Measurements from ENCODE around the gene SLC47A2.

SLC47A2 gene

GRCh38 chr17:19747159-19747719 lies 30.9 kb upstream of the SLC47A2 start:
- DNase-seq: no peak

DNA sequence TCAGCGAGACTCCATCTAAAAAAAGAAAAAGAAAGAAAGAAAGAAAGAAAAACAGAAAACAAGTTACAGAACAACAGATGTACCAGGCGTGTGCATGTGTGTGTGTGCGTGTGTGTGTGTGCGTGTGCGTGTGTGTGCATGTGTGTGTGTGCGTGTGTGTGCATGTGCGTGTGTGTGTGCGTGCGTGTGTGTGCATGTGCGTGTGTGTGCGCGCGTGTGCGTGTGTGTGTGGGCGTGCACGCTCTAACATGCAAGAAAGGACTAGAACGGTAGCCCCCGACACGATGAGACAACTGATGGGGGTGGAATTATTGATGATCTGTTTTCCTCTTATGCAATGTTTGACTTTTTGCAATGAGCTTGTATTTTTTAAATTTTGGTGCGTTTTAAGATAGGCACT lies 30.1 kb upstream of the SLC47A2 start:
- no peak for DNase-seq

DNA sequence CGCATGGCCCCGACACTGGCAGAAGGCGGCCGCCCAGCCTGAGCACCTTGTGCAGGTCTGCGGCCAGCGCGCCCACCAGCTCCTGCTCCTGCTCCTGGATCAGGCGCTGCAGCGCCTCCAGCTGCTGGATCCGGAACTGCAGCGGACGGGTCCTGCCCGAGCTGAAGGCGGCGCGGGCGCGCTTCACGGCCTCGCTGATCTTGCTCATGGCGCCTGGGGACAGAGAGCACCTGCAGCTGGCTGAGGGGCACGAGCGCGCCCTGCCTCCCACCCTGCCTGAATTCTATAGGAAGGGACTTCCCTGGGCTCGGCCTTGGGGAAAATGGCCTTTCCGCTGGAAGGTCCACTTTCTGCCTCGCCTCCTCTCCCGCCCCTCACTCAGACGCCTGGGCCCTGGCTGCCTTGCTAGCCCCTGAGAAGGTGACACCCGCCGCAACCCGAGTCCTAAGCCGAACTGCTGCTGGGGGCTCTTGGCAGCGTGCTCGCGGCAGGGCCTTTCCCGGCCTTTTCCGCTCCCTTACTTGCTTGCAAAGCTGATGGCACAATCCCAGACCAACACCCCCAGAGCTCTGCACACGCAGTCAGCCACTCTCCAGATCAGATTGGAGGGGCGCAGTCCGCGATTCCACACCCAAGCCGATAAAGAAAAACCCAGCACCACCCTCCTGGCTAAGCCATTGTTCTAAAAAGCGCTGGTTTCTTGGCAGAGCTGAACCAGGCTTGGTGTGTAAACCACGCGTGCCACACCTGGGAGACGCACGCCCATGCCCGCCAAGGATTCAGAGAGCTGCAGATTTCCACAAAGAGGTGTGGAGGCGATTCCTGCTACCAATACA lies 28.8 kb upstream of the SLC47A2 start:
- peak; percentile 86 for DNase-seq

GRCh38 chr17:19744492-19744891 lies 28.1 kb upstream of the SLC47A2 start:
- DNase-seq: no peak

DNA sequence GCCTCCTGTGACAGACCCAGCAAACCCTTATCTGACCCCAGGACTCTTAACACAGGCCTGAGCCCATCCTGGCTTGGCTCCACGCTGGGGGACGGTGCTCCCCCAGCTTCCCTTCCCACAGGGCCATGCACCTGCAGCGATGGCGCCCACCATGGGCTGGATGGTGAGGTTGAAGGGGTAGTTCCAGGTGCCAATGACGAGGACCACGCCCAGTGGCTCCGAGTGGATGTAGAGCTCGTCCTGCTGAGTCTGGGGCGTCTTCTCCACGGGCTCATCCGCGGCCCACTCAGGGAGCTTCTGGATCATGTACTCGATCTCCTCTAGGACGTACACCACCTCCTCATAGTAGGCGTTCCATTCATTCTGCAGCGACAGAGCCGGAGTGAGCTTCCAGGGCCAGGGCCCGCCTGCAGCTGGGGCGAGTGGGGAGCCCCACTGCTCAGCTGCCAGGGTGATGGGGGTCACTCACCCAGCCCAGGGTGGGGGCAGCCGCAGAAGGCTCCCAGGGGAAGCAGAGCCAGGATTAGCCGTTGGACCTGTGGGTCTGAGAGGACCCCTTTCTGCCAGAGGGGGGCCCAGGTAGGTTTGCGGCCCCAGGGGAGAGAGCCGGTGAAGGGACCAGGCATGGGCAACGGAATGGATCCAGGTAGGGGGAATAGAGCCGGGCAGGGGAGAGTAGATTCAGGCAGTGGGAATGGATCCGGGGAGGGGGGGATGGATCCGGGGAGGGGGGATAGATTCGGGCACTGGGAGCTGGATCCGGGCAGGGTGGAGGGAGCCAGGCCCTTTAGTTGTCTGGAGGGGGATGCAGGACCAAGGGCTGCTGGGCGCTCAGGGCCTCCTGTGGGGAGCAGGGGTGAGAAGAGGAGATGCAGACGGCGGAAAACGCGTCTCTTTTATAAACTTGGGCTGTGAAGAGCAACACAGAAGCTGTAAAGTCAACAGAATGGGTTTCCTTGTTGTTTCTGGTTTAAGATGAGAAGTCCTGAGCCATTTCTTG lies 27.0 kb upstream of the SLC47A2 start:
- no peak for DNase-seq

- no peak for DNase-seq
Measured at GRCh38 chr17:19742495-19742894, 26.1 kb upstream of the SLC47A2 start.

GRCh38 chr17:19741832-19742457 lies 25.6 kb upstream of the SLC47A2 start:
- DNase-seq: no peak

- DNase-seq: no peak
Measured at GRCh38 chr17:19740933-19741332, 24.5 kb upstream of the SLC47A2 start.

- no peak for DNase-seq
Measured at GRCh38 chr17:19739241-19740201, 23.1 kb upstream of the SLC47A2 start.

GRCh38 chr17:19738757-19739156 lies 22.4 kb upstream of the SLC47A2 start:
- DNase-seq: no peak

GRCh38 chr17:19738073-19738449 lies 21.7 kb upstream of the SLC47A2 start:
- DNase-seq: no peak

DNA sequence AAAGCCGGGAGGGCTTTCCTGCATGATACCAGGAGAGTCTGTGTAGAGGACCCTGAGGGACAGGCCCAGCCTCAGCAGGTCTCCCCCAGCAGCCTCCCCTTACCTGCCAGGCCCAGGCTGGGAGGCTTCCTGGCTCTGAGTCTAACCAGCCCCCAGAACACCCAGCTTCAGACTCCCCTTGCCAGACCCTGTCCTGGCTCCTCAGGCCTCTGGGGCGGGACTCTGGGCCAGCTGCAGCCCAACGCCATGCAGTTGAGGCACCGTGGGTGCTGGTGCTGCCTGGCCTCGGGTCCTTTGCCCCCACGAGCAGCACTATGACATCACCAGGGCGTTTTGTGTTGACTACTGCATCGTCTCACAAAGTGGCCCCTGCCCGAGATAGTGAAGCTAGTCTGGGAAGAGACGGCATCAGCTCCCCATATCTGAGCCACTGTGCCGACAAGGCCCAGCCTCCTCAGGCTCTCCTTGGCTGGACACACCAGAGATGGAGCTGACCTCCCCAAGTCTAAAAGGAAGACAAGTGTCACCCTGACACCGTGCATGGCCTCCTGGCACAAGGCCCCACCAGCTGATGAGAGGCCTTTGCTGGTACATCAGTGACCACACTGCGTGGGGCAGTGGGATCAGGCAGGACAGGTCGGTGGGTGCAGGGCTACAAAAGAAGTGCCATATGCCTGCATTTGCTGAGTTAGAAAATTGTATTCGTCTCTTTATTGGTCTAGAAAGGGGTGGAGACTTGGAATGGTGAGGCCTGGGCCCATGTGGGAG lies 21.1 kb upstream of the SLC47A2 start:
- DNase-seq: no peak

- DNase-seq: no peak
Measured at GRCh38 chr17:19736071-19736470, 19.7 kb upstream of the SLC47A2 start.

- no peak for DNase-seq
Measured at GRCh38 chr17:19733953-19734526, 17.7 kb upstream of the SLC47A2 start.

GRCh38 chr17:19731626-19732025 lies 15.2 kb upstream of the SLC47A2 start:
- no peak for DNase-seq

- no peak for DNase-seq
Measured at GRCh38 chr17:19730843-19731242, 14.5 kb upstream of the SLC47A2 start.

DNA sequence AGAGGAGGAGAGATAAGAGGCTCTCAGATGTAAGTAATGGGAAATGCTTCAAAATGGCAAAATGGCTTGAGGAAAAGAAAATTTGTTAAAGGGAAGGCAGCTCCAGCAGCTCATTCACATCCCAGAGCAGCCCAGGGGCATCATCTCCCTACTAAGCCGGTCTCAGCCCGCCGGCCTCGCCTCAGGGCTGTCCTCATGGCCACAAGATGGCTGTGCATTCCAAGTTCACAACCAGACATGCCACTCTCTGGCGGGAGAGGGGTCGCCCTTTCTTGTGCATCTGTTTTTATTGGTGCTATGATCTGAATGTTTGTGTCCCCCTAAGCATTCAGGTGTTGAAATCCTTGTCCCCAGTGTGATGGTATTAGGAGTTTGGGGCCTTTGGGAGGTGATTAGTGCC lies 13.5 kb upstream of the SLC47A2 start:
- DNase-seq: no peak

DNA sequence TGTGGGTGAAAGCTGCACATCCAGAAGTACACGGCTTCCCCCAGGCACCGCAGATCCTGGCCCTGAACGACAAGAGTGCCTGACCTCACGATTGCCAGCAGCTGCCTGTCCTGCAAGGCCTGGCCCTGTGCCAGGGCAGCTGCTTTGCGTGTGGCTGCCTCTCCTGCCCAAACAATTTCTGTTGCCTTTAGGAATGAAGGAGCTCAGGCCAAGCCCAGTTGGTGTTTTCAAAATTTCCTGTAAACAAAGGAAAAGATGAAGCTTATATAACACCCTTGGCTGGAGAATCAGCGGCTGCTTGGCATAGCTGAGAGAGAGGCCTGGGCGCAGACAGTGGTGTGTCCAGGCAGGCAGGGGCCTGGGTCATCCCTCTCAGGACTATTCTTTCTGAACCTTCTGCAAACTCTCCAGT lies 11.7 kb upstream of the SLC47A2 start:
- DNase-seq: peak; percentile 98

GRCh38 chr17:19727501-19728078 lies 11.2 kb upstream of the SLC47A2 start:
- DNase-seq: peak; percentile 65

Measured in NCI-H510A treated with DMSO at 0.1 percent for 48 hours (cell line).